Stimulated activated CD4-positive, alpha-beta T cell treated with anti-CD3 and anti-CD28 coated beads, Interleukin-2, amount 100 ng/mL, for 48 hours (primary cell): ENCODE results near the gene FREM1.

Source experiments
- DNase-seq, 2 donors: peaks; one replicate each; pipeline ENCODE4 v3.0.0-alpha.2; 2020

FREM1 gene

GRCh38 chr9:14813336-14814248 lies 96.6 kb downstream of the FREM1 start:
- no peak for DNase-seq

DNA sequence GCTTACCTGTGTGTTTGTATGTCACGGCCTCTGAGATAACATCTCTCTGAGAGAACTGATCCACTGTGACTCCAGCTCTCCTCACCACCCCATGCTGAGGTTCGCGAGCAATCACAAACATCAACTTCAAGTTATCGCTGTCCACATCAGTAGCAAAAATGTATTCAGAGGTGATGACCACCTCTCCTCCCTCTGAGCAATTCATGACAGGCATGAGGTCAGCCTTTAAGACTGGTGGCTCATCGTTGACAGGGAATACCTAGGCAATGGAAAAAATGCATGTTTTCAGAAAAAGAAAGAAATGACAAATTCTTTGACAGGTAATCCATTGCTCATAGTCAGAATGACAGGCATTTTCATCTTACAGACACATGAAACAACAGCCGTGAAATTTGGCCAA lies 97.4 kb downstream of the FREM1 start:
- DNase-seq = no peak

GRCh38 chr9:14811844-14812243 lies 98.4 kb downstream of the FREM1 start:
- DNase-seq = no peak

- DNase-seq = no peak
Measured at GRCh38 chr9:14806941-14807520, 103.2 kb downstream of the FREM1 start.

- no peak for DNase-seq
Measured at GRCh38 chr9:14799030-14799429, 111.2 kb downstream of the FREM1 start.

DNA sequence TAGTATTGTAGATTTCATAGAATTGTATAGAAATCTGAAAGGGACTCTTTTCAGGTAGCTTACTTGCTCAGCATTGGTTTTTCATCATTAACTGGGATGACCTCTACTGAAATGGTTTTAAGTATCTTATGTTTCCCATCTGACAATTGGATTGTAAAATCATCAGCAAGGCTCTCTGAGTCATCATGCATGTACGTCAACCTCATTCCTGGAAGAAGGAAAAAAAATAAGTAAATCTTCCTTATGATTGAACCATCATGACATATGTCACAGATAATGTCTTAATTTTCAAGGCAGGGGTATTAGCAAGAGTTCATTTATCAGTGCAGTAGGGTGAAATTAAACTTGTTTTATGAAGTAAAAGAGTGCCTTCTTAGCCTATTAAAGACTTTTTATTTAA lies 112.8 kb downstream of the FREM1 start:
- DNase-seq = no peak

DNA sequence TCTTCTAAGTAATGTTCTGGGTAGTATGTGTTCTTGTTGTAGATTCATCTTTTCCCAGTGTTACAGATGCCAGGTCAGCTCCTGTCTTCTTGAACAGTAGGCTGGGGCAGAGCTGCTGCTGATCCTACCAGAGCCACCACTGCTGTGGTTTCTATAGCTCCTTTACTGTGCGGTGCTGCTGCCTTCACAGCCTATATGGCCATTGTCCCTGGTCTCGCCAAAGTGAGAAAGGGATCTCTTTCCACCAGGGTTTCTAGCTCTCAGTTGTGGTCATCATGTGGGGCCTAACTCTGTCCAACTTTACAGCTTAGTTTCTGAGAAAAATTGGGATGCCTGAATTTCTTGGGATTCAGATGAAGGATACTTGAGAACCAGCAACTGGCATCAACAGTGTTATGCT lies 116.8 kb downstream of the FREM1 start:
- no peak for DNase-seq

DNA sequence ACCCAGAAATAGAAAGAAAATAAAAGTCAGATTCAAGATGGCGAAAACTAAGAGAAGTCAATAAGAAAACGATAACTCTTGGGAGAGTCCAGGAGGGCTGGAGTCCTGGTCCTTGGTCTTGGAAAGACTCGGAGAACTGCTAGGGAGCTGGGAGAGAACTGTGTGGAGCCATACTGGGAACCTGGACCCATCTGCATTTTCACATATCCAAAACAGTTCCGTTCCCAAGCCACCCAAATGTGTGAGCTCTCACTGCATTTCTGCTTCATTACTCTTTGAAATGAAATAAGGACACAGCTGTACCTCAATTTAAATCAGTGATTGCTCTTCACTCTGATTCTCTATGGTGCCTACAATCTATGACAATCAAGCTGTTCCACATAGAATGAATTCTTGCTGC lies 119.6 kb downstream of the FREM1 start:
- no peak for DNase-seq

- no peak for DNase-seq
Measured at GRCh38 chr9:14788846-14789245, 121.4 kb downstream of the FREM1 start.

GRCh38 chr9:14783358-14783757 lies 126.9 kb downstream of the FREM1 start:
- no peak for DNase-seq

GRCh38 chr9:14782286-14783051 lies 127.8 kb downstream of the FREM1 start:
- no peak for DNase-seq

GRCh38 chr9:14780693-14781092 lies 129.5 kb downstream of the FREM1 start:
- DNase-seq = no peak

DNA sequence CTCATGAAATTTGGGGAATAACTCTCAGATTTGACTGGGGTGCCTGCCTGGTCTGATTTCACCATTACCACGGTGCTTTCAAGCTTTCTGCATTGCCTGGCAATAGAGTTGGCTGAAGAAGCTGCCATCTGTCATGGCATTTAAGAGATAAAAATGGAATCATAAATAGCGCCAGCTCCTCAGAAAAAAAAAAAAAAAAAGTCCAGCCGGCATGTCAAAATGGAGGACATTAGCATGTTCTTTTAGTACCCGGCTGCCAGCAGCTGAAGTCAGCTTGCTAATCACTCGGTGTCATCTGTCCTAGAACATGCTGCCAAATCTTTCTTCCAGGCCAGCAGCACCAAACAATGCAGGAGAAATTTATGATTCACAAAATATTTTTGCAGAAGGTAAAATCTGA lies 130.0 kb downstream of the FREM1 start:
- DNase-seq = no peak

DNA sequence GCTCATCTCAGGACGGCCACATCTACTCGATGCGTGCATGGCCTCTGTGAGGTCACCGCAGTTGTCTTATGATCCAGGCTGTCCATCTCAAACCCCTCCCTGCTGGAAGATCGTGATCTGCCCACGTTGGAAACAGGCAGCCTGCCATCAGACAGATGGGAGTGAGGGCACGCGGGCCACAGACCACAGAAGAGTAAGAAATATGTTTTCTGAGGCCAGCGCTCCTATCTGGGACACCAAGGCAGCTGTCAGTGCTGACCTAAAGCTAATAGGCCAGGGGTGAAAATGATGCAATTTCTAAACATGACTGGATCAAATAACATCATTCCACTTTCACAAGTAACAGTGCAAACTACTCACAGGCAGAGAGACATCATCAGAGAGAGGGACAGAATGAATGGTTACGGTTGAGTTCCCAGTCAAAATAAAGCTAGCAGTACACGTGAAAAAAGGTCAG lies 130.6 kb downstream of the FREM1 start:
- no peak for DNase-seq

GRCh38 chr9:14778565-14778964 lies 131.7 kb downstream of the FREM1 start:
- DNase-seq = no peak

GRCh38 chr9:14775917-14776316 lies 134.3 kb downstream of the FREM1 start:
- DNase-seq = no peak

GRCh38 chr9:14770592-14770991 lies 139.6 kb downstream of the FREM1 start:
- no peak for DNase-seq

- no peak for DNase-seq
Measured at GRCh38 chr9:14769230-14769571, 141.0 kb downstream of the FREM1 start.

DNA sequence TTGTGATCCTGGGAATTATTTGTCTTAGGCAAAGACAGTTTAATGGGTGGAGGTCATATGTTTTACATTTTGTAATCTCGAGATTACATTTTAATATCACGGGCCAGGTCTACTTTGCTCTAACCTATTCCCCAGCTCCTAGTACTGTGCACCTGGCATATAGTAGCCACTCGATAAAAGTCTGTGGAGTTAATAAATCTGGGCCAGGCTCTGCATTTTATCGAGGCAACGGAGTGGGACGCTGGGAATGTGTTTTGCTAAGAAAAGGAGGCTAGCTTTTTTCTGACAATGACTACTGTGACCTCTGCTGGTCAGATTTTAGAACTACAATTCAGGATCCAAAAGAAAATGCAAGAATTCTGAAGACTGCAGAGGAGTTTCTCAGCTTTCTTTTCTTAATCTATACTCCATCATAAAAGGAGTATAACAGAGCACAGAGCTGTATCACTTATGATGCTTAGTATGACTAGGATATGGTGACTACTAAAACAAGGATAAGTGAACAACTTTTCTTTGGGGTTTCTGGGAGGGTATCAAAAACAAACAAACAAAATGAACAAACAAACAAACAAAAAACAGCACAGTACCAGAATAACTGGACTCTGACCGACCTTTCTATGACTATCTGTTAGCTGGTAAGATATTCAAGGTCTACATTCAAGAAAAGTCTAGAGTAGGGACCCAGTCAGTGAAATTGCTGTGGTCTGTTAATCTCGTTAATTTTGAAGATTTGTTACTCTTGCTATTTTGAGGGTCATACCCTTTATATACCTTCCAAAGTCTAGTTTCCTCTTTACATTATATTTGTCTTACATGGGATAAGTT lies 141.6 kb downstream of the FREM1 start:
- no peak for DNase-seq

- DNase-seq = no peak
Measured at GRCh38 chr9:14766299-14766698, 143.9 kb downstream of the FREM1 start.

GRCh38 chr9:14761584-14761983 lies 148.6 kb downstream of the FREM1 start:
- no peak for DNase-seq

DNA sequence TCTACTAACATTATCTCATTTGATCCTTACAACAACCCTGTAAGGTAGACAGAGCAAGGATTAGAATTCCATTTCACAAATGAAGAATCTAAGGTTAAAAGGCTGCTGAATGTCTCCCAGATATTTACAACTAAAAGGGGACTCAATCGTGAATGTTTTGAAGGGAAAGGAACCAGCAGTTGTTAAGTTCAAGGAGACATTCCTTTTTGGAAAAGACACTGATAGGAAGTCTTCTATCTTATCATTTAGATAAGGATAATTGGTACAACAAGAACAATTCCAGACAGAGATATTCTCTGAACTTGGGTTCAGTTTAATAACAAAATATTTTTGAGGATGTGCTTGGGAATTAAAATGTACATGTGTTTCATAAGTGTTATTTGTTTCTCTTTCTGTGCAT lies 150.2 kb downstream of the FREM1 start:
- DNase-seq = no peak

- no peak for DNase-seq
Measured at GRCh38 chr9:14756291-14756690, 153.9 kb downstream of the FREM1 start.
